HG03442 (cell line): ENCODE data around the gene PLA2G4A.
A peak's percentile ranks its signal among the peaks of the same experiment; 100 is the strongest.

Experiments
- ATAC-seq: cut with Tn5 transposase; IDR thresholded peaks from one replicate; pipeline ENCODE4 v1.9.1; 2021; ENCODE audit warnings: mild to moderate bottlenecking, moderate library complexity; ENCODE audit not compliant: unreplicated experiment

Gene PLA2G4A

DNA sequence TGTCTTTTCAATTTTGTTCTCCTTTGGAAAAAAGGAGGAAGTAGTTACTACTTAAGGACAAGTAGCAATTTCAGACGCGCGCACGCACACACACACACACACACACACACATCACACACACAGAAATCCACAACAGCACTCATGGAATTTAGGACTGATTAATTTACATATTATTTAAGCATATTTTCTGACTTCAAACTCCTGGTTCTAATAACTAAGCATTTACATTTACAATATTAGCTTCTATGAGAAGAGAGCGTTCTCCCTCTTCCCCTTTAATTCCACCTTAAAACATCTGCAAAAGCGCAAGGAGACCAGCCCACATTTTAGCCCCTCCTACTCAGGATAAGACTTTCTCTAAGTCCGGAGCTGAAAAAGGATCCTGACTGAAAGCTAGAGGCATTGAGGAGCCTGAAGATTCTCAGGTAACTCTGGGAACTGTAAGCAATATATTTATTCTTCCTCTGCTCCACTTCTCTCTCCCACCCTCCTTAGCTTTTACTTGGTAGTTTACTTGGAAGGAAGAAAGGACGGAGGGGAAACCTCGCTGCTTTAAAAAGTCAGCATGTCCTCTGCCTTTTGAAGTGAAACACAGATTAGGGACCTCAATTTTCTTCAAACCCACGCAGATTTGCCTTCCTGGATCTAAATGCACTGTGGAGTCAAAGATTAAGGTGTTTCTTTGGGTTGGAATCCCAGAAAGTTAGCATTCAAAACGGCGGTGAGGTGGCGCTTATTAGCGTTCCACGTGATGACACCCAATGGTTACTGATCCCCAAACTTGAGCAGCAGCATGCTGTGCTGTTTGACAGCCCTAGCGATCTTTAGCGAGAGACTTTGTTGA lies at the start of gene PLA2G4A:
PLA2G4A (plus strand) TSS at position 339 of the 844 bp plus-strand sequence. CDS start 25,406 bp downstream, outside the sequence.
- peak; percentile 83 for ATAC-seq

DNA sequence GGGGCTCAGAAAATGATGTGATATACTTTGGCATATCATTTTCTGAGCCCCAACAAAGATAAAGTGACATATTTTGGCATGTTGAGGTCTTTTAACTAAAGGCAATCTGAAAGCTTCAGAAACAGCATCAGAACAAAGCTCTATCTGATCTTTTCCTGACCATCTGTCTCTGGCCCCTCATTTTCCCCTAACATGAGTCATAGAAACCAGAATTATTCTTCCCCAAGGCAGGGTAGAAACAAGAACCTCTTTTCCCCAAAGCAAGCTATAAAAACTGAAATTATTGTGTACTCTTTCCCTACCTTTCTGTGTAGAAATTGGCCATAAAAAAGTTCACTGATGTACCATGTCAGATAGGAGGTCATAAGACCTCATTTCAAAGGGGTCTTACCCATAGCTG lies 48.7 kb upstream of the PLA2G4A start:
- ATAC-seq, result no peak

DNA sequence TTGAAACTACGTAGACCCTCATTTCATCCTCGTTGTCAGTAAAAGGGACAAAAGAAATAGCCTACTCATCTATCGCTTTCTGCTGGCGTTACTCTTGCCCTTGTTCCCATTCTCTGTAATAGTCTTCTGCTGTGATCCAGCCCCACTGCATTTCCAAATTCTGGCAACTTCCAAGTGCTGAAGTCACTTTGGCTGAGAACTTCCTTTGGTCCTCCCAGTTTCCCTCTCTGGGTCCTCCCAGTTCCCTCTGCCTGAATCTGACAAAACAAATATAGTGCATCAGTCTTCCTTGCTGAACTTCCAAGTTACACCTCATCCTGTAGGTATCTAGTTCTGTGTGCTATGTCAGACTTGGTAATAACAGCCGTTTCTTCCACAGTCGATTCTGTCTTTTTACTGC lies 47.0 kb upstream of the PLA2G4A start:
- no peak for ATAC-seq

DNA sequence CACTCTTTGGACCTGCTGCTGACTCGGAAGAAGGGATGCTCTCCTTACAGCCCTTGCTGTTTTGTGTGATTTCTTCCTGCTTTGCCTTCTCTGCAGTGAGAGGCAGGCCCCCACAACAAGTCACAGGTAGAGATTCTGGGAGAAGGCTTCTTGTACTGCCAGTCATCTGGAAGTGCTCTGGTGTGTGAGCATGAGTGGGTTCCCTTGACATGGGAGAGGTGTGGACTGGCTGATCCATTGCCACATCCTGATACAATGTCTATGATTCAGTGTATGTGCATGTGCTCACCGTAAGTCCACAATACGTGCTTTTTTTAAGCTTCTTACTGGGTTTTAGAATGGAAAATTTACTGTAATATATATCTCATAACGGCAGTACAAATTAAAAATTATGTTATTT lies 46.0 kb upstream of the PLA2G4A start:
- ATAC-seq, result no peak

DNA sequence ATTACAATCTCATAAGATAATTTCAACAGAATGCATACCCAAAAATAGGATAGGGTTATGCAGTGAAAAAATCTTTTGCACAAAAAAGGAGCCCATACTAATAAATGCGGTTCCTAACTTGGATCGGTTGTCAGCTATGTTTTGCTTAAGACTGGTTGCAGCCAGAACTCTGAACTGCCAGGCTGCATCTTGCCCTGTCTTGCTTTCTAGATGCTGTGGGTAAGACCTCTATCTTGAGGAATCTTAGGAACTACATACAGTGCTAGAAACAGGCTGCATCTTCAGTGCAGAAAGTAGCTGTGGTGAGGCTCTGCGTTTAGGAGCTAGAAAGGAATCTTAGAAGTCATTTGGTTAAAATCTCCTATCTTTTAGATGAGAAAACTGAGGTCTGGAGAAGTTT lies 45.6 kb upstream of the PLA2G4A start:
- ATAC-seq, result no peak

DNA sequence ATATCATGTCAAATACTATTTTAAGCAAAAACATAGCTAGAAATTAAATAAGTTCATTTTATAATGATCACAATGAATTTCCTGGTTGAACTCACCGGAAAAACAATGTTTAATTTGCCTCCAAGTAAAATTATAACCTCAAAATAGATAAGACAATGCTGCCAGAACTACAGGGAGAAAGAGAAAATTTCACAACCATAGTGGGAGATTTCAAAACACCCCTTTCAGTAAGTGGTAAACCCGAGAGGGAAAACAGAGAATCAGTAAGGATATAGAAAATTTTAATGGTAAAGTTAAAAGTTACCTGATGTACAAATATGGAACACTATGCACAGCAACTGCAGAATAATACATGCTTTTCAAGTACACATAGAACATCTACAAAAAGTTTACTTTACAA lies 43.2 kb upstream of the PLA2G4A start:
- ATAC-seq, result no peak

DNA sequence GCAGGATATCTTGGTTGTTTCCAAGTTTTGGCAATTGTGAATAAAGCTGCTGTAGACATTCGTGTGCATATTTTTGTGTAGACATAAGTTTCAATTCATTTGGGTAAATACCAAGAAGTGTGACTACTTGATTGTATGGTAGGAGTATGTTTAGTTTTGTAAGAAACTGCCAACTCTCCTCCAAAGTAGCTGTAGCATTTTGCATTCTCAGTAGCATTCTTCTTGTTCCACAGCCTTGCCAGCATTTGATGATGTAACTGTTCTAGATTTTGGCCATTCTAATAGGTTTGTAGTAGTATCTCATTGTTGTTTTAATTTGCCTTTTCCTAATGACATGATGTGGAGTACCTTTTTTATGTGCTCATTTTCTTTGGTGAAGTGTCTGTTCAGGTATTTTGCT lies 38.6 kb upstream of the PLA2G4A start:
- no peak for ATAC-seq

DNA sequence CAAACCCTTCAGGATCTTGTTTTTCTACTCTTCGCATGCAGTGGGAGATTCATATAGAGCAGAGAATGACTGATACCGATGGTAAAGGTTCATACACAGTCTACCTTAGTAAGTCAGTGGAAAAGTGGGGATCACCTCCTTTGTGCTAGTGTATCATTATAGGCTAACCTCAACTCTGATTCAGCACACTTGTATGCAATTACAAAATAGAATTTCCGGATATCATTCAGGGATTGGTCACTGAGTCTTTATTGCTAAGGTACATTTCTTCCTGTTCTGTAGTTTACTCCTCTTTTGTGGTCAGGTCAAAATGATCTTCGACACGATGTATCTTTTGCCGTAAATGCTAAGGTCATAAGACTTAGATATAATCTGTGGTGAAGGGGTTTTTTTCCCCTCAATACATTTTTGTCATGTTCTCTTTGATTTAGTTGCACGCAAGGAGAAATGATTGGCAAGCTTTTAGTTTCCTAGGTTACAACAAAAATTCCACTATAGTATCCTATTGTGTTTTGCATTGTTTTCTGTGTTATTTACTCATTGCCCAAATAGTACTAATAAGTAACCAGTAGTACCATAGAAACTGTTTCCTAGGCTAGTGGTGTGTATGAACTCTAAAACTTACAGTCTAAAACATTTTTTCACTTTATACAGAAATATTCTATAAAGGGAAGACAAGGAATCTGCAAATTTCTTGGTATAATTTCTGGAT lies 35.7 kb upstream of the PLA2G4A start:
- ATAC-seq, result no peak

DNA sequence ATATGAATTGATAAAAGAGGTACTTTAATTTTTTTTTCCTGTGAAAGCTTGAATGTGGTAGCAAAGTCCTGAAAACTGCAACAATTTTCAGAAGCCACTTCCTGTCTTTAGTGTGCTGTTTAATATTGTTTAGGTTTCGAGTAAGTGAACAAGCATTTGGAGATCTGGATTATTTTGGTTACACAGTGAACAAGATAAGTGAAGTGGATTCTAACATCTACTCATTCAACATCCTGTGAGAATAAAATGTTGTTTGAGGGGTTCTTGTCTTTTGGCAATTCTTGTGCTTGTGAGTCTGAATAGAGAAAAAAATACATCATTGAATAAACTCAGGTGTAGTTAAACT lies 35.2 kb upstream of the PLA2G4A start:
- no peak for ATAC-seq

DNA sequence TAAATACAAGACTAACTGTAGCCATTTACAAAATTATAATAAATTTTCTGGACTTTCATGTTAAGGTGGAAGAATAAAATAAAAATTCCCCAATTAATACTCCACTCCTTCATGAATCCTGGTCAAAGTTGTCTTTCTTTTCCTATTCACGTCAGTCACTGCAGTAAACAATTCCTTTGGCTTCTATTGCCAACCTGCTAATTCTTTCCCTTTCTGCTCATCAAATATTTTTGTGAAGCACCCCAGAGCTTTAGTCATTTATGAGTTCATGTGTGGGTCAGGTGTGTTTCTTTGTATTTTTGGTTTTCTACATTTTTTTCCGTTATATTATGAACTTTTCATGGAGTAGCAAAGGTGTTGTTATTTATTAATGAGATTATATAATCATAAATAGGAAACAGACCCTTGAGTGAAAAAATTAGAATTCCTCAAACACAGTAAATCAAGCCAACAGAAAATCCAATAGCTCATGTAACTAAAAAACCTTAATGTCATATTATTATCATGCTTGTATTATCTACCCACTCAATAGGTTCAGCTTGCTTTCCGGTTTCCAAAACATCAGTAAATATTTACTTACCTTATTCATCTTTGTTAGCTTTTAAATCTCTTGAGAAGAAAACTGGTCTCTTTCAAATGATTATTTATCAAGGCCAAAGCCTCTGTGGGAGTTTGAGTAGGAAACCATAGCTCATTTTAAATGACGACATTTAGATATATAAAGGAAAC lies 29.6 kb upstream of the PLA2G4A start:
- ATAC-seq, result no peak

DNA sequence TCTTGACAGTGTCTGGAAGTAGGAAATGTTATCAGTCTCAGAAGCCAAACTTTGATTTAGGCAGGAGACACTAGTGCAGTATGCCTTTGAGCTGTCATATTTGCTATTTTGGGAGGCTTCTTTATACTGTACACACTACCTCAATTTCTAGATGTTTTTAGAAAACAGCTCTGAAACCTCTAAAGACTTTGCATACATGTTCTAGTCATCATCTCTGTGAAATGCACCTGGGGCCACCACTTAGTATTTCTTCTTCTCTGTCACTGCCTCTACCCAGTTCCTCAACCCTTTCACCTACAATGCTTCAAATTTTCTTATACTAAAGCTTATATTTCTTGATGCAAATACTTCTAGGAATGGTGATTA lies 29.1 kb upstream of the PLA2G4A start:
- peak; percentile 97 for ATAC-seq

DNA sequence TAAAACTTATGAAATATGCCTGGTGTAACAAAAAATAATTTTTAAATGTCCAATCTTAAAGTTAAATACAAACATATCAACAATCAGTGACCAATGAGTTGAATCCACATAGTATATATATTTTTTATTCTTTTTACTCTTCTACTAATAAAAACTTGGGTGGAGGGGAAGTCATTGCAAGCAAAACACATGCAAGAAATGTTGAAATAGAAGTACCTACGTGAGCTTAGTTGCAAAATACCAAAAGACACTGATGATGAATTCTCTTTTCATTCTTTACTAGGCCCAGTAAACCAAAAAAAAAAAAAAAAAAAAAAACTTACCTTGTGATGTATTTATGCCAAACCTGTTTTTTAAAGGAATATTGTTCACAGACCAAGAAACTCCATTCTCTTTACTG lies 26.4 kb upstream of the PLA2G4A start:
- ATAC-seq, result no peak

DNA sequence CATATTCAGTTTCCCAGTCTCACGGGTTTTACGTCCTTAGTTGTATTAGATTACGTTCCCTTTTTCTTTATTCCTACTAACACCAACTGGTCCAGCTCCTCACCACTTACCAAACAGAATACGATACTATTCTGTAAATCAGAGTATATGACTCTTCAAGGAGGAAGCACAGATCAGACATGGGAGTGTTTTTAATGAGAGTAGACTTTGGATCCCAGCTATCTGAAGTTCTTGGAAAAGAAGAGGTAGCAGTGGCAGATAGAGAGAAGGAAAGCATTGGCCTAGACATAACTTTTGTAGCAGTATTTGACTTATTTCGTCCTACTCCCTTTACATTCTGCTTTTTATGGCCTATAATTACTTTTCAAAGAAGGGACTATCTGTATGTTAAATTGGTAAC lies 24.1 kb upstream of the PLA2G4A start:
- ATAC-seq, result no peak

DNA sequence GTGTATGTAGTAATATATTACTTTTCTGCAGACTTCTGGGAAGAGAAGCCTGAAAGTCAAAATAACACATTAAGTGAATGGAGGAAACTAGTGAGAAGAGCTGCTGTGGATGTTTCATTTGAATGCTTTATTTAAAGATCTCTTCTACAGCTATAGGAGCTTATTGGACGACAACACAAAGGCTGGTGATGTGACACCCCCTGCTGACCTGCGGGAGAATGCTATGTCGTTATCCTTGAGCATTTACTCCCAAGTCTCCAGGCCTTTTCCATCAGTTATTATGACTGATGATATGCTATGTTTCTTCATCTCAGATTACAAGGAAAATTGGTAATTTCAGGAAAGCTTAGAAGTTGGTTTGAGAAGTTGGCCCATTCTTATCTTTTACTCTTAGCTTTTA lies 22.3 kb upstream of the PLA2G4A start:
- no peak for ATAC-seq

DNA sequence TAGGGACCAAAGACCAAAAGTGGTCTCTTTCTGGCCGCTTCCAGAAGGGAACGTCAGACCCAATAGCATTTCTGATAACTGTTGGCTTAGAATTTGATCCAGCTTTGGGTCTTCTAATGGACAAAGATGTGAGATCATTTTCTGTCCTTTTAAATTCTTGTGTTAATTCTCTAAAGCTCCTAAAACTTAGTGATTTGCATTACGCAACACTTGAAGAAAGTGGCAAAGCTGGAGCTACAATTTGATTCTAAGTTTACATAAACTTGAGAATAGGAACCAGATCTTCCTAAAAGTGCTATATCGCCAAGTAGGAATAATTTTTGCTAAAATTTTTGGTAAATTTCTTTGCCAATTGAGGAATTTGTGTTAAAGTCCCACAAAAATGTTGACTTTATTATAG lies 21.6 kb upstream of the PLA2G4A start:
- no peak for ATAC-seq

DNA sequence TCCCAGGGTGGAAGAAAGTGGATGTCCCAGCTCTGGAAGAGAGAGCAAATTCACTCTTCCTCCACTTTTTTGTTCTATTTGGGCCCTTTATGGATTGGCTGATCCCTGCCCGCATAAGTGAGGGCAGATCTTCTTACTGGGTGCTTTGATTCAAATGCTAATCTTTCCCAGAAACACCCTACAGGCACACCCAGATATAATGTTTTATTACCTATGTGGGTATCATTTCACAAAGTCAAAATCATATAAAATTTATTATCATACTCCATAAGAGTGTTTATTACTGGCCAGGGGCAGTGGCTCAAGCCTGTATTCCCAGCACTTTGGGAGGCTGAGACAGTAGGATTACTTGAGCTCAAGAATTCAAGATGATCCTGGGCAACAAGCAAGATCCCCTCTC lies 16.9 kb upstream of the PLA2G4A start:
- ATAC-seq, result no peak

DNA sequence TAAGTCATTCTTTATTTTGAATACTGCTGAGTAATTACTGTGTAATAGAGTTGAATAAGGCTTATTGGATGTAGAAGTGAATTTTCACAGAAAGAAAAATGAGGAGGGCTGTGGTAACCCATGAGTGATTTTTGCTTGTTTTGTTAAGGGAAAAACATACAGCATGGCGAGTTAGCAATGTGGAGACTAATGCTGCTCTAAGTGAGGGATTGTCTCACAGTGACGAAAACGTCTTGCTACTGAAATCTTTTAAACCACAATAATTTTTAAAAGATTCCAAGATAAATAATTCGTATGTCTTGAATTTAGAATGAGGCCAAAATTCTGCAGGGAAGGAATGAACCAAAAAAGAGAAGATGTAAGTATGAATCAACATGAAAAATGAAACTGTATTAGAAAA lies 16.2 kb upstream of the PLA2G4A start:
- ATAC-seq, result no peak

DNA sequence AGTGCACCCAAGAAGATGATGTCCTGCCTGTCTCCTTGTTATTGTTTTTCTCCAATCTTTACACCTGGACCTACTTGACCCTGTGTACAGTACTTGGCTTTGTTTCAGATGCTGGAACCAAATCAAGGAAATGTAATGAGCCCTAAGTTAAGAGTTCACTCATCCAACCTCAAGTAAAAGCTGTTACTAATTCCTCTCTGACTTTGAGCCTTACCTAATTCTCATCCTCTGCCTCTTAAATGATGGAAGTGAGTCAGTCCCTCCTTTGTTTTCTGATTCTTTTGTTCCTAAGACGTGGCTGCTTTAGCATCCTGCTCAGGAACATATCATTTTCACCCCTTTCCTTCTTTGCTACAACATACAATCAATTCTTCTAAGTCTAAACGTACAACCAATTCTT lies 15.3 kb upstream of the PLA2G4A start:
- no peak for ATAC-seq

DNA sequence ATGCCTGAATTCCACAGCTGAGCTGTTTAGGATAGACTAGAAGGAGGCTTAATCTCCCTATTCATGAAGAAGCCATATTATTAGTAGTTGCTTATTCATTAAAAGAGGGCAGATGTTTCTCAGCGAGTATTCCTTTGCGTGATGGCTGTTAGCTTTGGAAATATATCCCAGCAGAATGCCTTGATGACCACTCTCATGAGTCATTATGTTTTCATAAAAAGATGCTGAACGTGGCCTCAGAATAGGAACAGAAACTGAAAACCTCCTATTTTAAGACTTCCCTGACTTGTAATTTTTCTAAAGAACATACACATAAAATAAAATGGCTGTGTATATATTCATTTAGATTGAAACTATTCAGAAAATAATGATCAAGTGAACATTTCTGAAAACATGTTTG lies 9.6 kb upstream of the PLA2G4A start:
- ATAC-seq, result peak; percentile 87

DNA sequence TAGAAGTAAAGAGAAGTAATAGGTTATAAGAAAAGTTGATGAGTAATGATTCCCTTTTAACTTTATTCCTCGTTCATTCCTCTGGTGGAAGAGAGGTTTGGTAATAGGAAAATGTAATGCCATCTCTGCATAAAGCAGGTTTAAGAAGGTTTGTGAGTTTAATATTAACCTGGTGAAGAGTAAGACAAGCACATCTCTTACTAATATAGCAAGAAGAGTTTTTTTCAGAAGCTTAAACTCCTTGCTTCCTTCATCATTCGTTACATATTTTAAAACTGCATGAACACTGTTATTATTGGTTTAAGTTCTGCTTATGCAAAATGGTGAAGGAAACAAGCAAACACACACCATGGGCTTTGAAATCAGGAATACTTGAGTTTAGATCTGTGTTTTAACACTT lies 9.2 kb upstream of the PLA2G4A start:
- peak; percentile 28 for ATAC-seq

DNA sequence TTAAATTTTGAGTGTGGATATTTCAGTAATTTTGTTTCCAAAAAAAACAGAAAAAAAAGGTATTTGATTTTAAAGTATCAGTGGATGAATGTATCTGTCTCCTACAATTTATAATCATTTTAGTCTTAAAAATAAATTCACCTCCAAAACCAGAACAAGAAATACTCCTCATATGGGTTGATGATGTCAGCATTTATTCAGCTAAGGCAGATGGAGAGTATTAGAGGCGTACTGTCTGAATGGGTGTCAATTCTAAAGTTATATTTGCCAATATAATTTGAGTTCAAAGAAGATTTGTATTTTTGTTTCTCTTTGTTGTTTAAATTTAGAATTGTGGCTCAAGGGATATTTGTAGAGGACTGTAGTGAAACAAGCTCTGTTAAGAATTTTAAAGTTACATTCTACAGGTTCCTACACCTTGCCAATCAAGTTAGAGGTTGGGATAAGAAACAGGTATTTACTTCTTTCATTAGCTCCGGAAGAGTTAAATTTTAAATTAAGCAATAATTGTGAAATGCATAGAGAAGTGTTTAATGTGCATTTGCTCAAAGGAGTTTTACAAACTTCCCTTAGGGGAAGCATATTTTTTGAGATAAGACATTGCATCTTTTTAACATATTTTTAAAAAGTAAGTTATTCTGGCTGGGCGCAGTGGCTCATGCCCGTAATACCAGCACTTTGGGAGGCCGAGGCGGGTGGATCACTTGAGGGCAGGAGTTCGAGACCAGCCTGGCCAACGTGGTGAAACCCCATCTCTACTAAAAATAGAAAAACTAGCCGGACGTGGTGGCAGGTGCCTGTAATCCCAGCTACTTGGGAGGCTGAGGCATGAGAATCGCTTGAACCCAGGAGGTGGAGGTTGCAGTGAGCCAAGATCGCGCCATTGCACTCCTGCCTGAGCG lies 1.2 kb downstream of the PLA2G4A start:
- ATAC-seq, result no peak
